NB4 (cell line): ENCODE data around the gene CKS1B.
"Not testable (repeated sequence)": the region's sequence is repeated elsewhere in the genome, so short reads cannot be mapped to it uniquely, and the experiment has no call there.

ENCODE experiments used
- DNase-seq: peaks from one replicate; pipeline ENCODE4 v3.0.0; 2010; ENCODE audit warnings: low read depth
- H3K4me3 ChIP-seq: one replicate; pipeline ENCODE4 v1.5.1; 2011; ENCODE audit warnings: mild to moderate bottlenecking, low read depth, low read length, moderate library complexity
- MYC ChIP-seq: IDR thresholded peaks from 2 replicates; pipeline ENCODE4 v1.6.1; 2011; ENCODE audit warnings: low read depth, low read length
- POLR2A ChIP-seq: IDR thresholded peaks from 2 replicates; pipeline ENCODE4 v1.6.1; 2011; ENCODE audit warnings: mild to moderate bottlenecking; ENCODE audit not compliant: insufficient read length; ENCODE audit errors: extremely low read depth
- TF ChIP-seq, protein P1 (sequence below): IDR thresholded peaks from one replicate; pipeline ENCODE4 v1.5.1; 2012; ENCODE audit warnings: low read depth, low read length
- TF ChIP-seq, protein P2 (sequence below): IDR thresholded peaks from 2 replicates; pipeline ENCODE4 v1.6.1; 2011; ENCODE audit warnings: low read depth, low read length

Gene CKS1B

DNA sequence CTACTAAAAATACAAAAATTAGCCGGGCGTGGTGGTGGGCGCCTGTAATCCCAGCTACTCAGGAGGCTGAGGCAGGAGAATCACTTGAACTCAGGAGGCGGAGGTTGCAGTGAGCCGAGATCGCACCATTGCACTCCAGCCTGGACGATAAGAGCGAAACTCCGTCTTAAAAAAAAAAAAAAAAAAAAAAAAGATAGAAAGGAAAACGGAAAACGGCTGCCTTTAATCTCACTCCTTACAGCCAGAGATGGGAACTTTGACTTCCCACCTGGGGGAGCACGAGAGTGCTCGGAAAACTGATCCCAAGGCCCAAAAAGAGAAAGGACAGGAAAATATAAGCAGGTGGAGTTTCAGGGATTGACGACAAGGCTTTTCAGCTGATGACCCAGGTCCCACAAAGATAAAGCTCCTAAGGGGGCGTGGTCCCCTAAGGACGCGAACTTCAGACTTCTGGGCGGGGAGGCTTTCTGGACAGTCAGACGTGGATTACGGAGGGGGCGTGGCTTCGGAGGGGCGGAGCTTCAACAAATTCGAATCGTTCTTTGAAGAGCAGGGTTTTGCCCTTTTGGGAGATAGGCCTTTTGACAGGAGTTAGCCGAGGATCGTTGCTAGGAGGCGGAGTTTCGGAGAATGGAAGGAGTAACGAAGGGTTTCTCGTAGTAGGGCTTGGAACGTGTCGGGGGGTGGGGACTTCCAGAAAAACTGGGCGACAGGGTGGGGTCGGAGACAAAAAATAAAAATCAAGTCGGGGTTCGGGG, 958 bp upstream of the CKS1B start:
- peak overlapping the region; percentile 86 for H3K4me3 ChIP-seq
- DNase-seq, result peak; percentile 95
- TF ChIP-seq MYC (no peak), POLR2A (peak; percentile 20)

DNA sequence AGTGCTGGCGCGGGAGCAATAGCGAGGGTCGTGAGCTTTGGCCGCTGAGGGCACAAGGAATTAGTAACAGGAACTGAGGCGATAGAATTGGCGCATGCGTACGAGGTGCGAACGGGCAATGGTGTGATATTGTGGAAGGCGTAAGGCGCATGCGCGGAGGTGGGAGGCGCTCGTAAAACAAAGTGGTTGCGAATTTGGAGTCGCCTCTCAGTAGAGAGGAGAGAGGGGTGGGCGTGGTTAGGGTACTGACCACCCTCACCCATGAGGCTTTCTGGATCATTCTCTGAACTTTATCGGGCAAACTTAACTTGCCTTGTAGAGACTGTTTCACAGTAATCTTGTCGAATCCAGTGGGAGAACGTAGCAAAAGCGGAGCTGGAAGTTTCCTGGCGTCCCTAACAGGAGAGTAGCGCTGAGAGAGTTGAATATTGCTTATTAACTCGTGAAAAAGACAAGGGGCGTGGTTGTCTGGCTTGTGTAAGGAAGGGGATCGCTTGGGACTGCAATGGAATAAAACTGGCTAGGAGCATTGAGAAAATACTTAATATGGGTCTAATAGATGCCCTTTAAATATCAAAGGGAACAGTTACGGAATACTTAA, 427 bp downstream of the CKS1B start:
- DNase-seq, result peak; percentile 96
- peak; percentile 82 for TF ChIP-seq POLR2A
- TF ChIP-seq, protein P1, sequence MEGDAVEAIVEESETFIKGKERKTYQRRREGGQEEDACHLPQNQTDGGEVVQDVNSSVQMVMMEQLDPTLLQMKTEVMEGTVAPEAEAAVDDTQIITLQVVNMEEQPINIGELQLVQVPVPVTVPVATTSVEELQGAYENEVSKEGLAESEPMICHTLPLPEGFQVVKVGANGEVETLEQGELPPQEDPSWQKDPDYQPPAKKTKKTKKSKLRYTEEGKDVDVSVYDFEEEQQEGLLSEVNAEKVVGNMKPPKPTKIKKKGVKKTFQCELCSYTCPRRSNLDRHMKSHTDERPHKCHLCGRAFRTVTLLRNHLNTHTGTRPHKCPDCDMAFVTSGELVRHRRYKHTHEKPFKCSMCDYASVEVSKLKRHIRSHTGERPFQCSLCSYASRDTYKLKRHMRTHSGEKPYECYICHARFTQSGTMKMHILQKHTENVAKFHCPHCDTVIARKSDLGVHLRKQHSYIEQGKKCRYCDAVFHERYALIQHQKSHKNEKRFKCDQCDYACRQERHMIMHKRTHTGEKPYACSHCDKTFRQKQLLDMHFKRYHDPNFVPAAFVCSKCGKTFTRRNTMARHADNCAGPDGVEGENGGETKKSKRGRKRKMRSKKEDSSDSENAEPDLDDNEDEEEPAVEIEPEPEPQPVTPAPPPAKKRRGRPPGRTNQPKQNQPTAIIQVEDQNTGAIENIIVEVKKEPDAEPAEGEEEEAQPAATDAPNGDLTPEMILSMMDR, result no peak
- TF ChIP-seq MYC, result peak; percentile 85
- TF ChIP-seq, protein P2, sequence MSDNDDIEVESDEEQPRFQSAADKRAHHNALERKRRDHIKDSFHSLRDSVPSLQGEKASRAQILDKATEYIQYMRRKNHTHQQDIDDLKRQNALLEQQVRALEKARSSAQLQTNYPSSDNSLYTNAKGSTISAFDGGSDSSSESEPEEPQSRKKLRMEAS, result peak; percentile 68; the same call in 1 of the 2 replicates
- H3K4me3 ChIP-seq, result peak overlapping the region; percentile 95

DNA sequence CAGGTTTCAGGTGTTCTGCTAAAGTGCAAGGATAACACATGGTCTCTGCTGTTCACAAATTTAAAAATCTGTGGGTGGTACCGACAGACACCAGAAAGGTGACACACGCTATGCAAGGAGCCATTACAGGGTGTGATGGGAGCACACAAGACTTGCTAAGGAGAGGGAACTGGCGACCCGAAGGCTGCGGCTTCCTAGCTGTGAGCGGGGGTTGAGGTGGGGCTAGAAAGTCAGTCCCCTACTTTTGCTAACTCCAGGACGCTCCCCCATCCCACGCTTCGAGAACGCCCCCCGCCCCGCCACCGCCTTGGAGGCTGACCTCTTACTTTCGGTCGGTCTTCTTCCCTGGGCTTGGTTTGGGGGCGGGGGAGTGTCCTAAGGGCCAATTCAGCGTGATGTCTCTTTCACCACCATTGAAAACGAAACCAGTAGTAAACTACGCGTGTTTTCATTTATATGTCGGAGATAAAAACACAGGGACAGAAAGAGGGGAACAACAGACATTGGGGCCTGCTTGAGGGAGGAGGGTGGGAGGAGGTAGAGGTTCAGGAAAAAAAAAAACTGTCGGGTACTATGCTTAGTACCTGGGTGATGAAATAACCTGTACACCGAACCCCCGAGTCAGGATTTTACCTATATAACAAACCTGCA, 1.1 kb downstream of the CKS1B start:
- peak overlapping the region; percentile 95 for H3K4me3 ChIP-seq
- peak; percentile 78 for DNase-seq
- TF ChIP-seq POLR2A (peak; percentile 10), MYC (0 out of 2 replicates have a peak, but pooled peaks have one; percentile 7)
- TF ChIP-seq, protein P1, result no peak
- TF ChIP-seq, protein P2, result peak; percentile 26; the same call in 1 of the 2 replicates

DNA sequence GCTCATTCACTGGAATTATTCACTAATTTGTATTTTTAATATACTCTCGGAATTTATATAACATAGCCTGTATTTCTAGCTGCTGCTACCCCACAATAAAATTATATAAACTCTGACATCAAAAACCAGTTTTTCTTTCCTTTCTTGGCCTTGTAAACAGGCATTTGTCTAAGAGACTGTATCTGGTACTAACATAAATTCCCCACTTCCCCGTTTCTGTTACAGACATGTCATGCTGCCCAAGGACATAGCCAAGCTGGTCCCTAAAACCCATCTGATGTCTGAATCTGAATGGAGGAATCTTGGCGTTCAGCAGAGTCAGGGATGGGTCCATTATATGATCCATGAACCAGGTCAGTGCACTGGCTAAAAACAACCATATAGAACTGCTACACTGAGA, 3.3 kb downstream of the CKS1B start:
- not testable (repeated sequence) for DNase-seq
- H3K4me3 ChIP-seq, result peak overlapping the region; percentile 25

DNA sequence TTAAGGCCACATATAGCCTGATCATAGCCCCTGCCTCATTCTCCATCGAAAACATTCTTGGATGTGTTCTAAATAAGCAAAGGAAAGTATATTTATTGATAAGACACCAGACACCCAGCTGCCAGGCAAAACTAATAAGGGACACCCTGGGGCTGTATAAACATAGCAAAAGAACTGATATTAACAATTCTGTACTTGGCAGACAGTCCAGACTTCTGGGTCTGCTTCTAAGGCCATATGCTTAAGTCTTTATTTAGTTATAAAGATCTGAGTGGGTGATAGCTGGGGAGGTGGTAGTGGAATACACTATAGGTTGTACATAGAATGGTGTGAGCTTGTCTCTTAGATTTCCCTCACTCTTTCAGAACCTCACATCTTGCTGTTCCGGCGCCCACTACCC, 3.9 kb downstream of the CKS1B start:
- no peak overlapping the region for H3K4me3 ChIP-seq
- DNase-seq, result no peak
- TF ChIP-seq POLR2A (no peak), MYC (no peak)
- TF ChIP-seq, protein P1, result no peak
- TF ChIP-seq, protein P2, result no peak

DNA sequence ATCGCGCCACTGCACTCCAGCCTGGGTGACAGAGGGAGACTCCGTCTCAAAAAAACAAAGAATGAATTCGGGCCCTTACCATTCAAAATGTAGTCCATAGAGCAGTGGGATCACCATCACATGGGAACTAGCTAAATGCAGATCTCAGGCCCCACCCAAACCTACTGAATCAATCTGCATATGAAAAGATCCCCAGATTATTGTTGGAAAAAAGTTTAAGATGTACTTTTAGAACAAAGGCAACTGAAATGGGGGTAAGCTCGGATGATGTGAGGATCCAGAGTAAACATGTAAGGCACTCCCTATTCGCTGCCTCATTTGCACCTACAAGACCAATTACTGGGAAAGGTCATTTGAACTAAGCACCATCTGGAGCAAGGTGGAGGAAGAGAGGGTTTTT, 7.9 kb downstream of the CKS1B start:
- TF ChIP-seq, protein P1, result no peak
- TF ChIP-seq MYC (no peak), POLR2A (no peak)
- TF ChIP-seq, protein P2, result no peak
- peak overlapping the region; percentile 81 for H3K4me3 ChIP-seq
- no peak for DNase-seq
